Astrocyte (in vitro differentiated cells and primary cell): ENCODE results near the gene RPL10. TPM values are rescaled to one million over a fixed set of nuclear protein-coding genes. Genes with fewer than 3 reads are reported as not detected.
A peak's percentile ranks its signal among the peaks of the same experiment; 100 is the strongest.

Source experiments
- DNase-seq: peaks from one replicate; pipeline ENCODE4 v3.0.0-alpha.2; 2010; ENCODE audit warnings: low read depth
- FAIRE-seq: peaks from 2 replicates; lab custom pipeline; 2011; peaks lifted over from hg19 to GRCh38; lab: Jason Lieb, UNC
- H2AFZ ChIP-seq: 2 replicates; pipeline ENCODE4 v1.6.0; 2012; ENCODE audit warnings: low read depth, low read length, inconsistent platforms
- H3K27ac ChIP-seq: 2 replicates; pipeline ENCODE4 v1.5.1; 2011; ENCODE audit warnings: low read depth, low read length, inconsistent platforms
- H3K27me3 ChIP-seq: 2 replicates; pipeline ENCODE4 v1.6.0; 2011; ENCODE audit warnings: low read length, inconsistent platforms; ENCODE audit not compliant: insufficient read depth
- H3K36me3 ChIP-seq: 2 replicates; pipeline ENCODE4 v1.5.1; 2011; ENCODE audit warnings: low read length, inconsistent platforms; ENCODE audit not compliant: insufficient read depth
- H3K4me1 ChIP-seq: 2 replicates; pipeline ENCODE4 v1.5.1; 2011; ENCODE audit warnings: low read length, inconsistent platforms; ENCODE audit not compliant: insufficient read depth
- H3K4me2 ChIP-seq: 2 replicates; pipeline ENCODE4 v1.6.0; 2012; ENCODE audit warnings: low read length, inconsistent platforms
- H3K4me3 ChIP-seq: 2 replicates; pipeline ENCODE4 v1.5.1; 2011; ENCODE audit warnings: low read depth, mild to moderate bottlenecking, low read length, inconsistent platforms; ENCODE audit not compliant: insufficient read depth
- H3K79me2 ChIP-seq: 2 replicates; pipeline ENCODE4 v1.6.0; 2012; ENCODE audit warnings: mild to moderate bottlenecking, low read length, inconsistent platforms; ENCODE audit not compliant: insufficient read depth
- H3K9ac ChIP-seq: 2 replicates; pipeline ENCODE4 v1.6.0; 2012; ENCODE audit warnings: mild to moderate bottlenecking, low read length, inconsistent platforms
- H3K9me3 ChIP-seq: 2 replicates; pipeline ENCODE4 v1.5.1; 2012; ENCODE audit warnings: low read depth, mild to moderate bottlenecking, low read length, inconsistent platforms; ENCODE audit not compliant: insufficient read depth
- H4K20me1 ChIP-seq: 2 replicates; pipeline ENCODE4 v1.6.0; 2012; ENCODE audit warnings: low read length, inconsistent platforms; ENCODE audit not compliant: insufficient read depth
- H3K27ac Mint-ChIP-seq: one replicate; pipeline ENCODE4 v1.8.0; 2021; ENCODE audit warnings: mild to moderate bottlenecking, mixed read lengths; ENCODE audit not compliant: unreplicated experiment
- H3K27me3 Mint-ChIP-seq: one replicate; pipeline ENCODE4 v1.8.0; 2021; ENCODE audit warnings: low read depth, mixed read lengths; ENCODE audit not compliant: unreplicated experiment
- H3K36me3 Mint-ChIP-seq: one replicate; pipeline ENCODE4 v1.8.0; 2021; ENCODE audit warnings: low read depth, mixed read lengths; ENCODE audit not compliant: unreplicated experiment
- H3K4me1 Mint-ChIP-seq: one replicate; pipeline ENCODE4 v1.8.0; 2021; ENCODE audit warnings: low read depth, mixed read lengths; ENCODE audit not compliant: unreplicated experiment
- H3K4me3 Mint-ChIP-seq: one replicate; pipeline ENCODE4 v1.8.0; 2021; ENCODE audit warnings: mild to moderate bottlenecking, moderate library complexity, mixed read lengths; ENCODE audit not compliant: unreplicated experiment
- H3K9me3 Mint-ChIP-seq: one replicate; pipeline ENCODE4 v1.8.0; 2021; ENCODE audit warnings: mild to moderate bottlenecking, mixed read lengths; ENCODE audit not compliant: unreplicated experiment
- EZH2 ChIP-seq: IDR thresholded peaks from 2 replicates; pipeline ENCODE4 v1.6.1; 2012; ENCODE audit warnings: mild to moderate bottlenecking, low read length, inconsistent platforms; ENCODE audit not compliant: insufficient read depth
- total RNA-seq: library from RNA; stranded (reverse); gene quantifications from 2 replicates; pipeline ENCODE4 v1.2.1, GENCODE V29; 2021
- TF ChIP-seq, protein P1 (sequence below): IDR thresholded peaks from 2 replicates; pipeline ENCODE4 v1.5.1; 2011; ENCODE audit warnings: low read depth, mild to moderate bottlenecking, inconsistent platforms, low read length, moderate library complexity; ENCODE audit not compliant: insufficient read depth

RPL10 gene
- total RNA-seq, 1 donor from 2014 or later: 1,967 TPM

GRCh38 chrX:154353172-154353843 is 44.9 kb upstream of the RPL10 start:
- H4K20me1 ChIP-seq: peaks cover 97% of the 10 kb centered on the region
- H3K27ac Mint-ChIP-seq: no peak overlapping the region
- FAIRE-seq (no peak), DNase-seq (no peak)
- peaks cover 23% of the 10 kb centered on the region for H3K36me3 ChIP-seq
- H3K27ac ChIP-seq: no peak overlapping the region
- H3K4me3 ChIP-seq: no peak overlapping the region
- H3K9ac ChIP-seq: no peak overlapping the region
- H3K9me3 Mint-ChIP-seq: no peaks in the 10 kb centered on the region
- H3K36me3 Mint-ChIP-seq: peaks cover 3% of the 10 kb centered on the region
- no peak overlapping the region for H2AFZ ChIP-seq
- H3K4me2 ChIP-seq: no peak overlapping the region
- H3K79me2 ChIP-seq: peaks cover 38% of the 10 kb centered on the region
- no peak overlapping the region for H3K4me3 Mint-ChIP-seq
- H3K27me3 ChIP-seq: no peaks in the 10 kb centered on the region
- H3K27me3 Mint-ChIP-seq: no peaks in the 10 kb centered on the region
- H3K4me1 Mint-ChIP-seq: no peaks in the 10 kb centered on the region
- H3K9me3 ChIP-seq: no peaks in the 10 kb centered on the region
- TF ChIP-seq, protein P1, sequence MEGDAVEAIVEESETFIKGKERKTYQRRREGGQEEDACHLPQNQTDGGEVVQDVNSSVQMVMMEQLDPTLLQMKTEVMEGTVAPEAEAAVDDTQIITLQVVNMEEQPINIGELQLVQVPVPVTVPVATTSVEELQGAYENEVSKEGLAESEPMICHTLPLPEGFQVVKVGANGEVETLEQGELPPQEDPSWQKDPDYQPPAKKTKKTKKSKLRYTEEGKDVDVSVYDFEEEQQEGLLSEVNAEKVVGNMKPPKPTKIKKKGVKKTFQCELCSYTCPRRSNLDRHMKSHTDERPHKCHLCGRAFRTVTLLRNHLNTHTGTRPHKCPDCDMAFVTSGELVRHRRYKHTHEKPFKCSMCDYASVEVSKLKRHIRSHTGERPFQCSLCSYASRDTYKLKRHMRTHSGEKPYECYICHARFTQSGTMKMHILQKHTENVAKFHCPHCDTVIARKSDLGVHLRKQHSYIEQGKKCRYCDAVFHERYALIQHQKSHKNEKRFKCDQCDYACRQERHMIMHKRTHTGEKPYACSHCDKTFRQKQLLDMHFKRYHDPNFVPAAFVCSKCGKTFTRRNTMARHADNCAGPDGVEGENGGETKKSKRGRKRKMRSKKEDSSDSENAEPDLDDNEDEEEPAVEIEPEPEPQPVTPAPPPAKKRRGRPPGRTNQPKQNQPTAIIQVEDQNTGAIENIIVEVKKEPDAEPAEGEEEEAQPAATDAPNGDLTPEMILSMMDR: no peak
- no peak for TF ChIP-seq EZH2
- no peaks in the 10 kb centered on the region for H3K4me1 ChIP-seq

- Histone ChIP-seq H3K27ac (no peak overlapping the region), H3K9ac (no peak overlapping the region), H3K4me2 (no peak overlapping the region), H3K79me2 (peaks cover 45% of the 10 kb centered on the region), H3K4me1 (no peaks in the 10 kb centered on the region), H3K9me3 (no peaks in the 10 kb centered on the region), H4K20me1 (peaks cover 98% of the 10 kb centered on the region), H3K27me3 (no peaks in the 10 kb centered on the region), H3K4me3 (no peak overlapping the region), H3K36me3 (peaks cover 23% of the 10 kb centered on the region), H2AFZ (no peak overlapping the region)
- Mint-ChIP-seq H3K27me3 (no peaks in the 10 kb centered on the region), H3K9me3 (no peaks in the 10 kb centered on the region), H3K36me3 (peaks cover 6% of the 10 kb centered on the region), H3K27ac (no peak overlapping the region), H3K4me3 (no peak overlapping the region), H3K4me1 (peaks cover 4% of the 10 kb centered on the region)
- FAIRE-seq (no peak), DNase-seq (no peak)
- TF ChIP-seq, protein P1: no peak
- TF ChIP-seq EZH2: no peak
These were observed 44.2 kb upstream of the RPL10 start for GRCh38 chrX:154354013-154354412.

GRCh38 chrX:154354516-154354915 is 43.7 kb upstream of the RPL10 start:
- Histone ChIP-seq H3K9ac (no peak overlapping the region), H3K4me1 (no peaks in the 10 kb centered on the region), H3K4me2 (no peak overlapping the region), H3K9me3 (no peaks in the 10 kb centered on the region), H3K27ac (no peak overlapping the region), H3K36me3 (peaks cover 23% of the 10 kb centered on the region), H3K4me3 (no peak overlapping the region), H3K27me3 (no peaks in the 10 kb centered on the region), H4K20me1 (peaks cover 98% of the 10 kb centered on the region), H3K79me2 (peaks cover 50% of the 10 kb centered on the region), H2AFZ (no peak overlapping the region)
- H3K9me3 Mint-ChIP-seq: no peaks in the 10 kb centered on the region
- H3K4me1 Mint-ChIP-seq: peaks cover 4% of the 10 kb centered on the region
- H3K27ac Mint-ChIP-seq: peak overlapping the region; percentile 7
- FAIRE-seq: no peak
- no peaks in the 10 kb centered on the region for H3K27me3 Mint-ChIP-seq
- no peak overlapping the region for H3K4me3 Mint-ChIP-seq
- TF ChIP-seq EZH2: no peak
- TF ChIP-seq, protein P1: no peak
- no peak for DNase-seq
- peaks cover 6% of the 10 kb centered on the region for H3K36me3 Mint-ChIP-seq
